SKM-1 treated with dmso at 0.1 percent for 144 hours (cell line): Measurements from ENCODE around the gene FOXD1.
"Not testable (repeated sequence)": the region's sequence is repeated elsewhere in the genome, so short reads cannot be mapped to it uniquely, and the experiment has no call there.

Experiments
- DNase-seq: peaks from one replicate; lab custom pipeline; 2025; ENCODE audit not compliant: unreplicated experiment; lab: John Stamatoyannopoulos, UW

Gene FOXD1

GRCh38 chr5:73418244-73418691 lies 30.3 kb downstream of the FOXD1 start:
- DNase-seq, result no peak

GRCh38 chr5:73417303-73418034 lies 31.1 kb downstream of the FOXD1 start:
- no peak for DNase-seq

- DNase-seq, result no peak
These were observed 33.0 kb downstream of the FOXD1 start for GRCh38 chr5:73415617-73416016.

- no peak for DNase-seq
These were observed 33.4 kb downstream of the FOXD1 start for GRCh38 chr5:73415171-73415570.

GRCh38 chr5:73412597-73412988 lies 36.0 kb downstream of the FOXD1 start:
- DNase-seq, result no peak

- no peak for DNase-seq
These were observed 36.5 kb downstream of the FOXD1 start for GRCh38 chr5:73411936-73412596.

GRCh38 chr5:73409927-73410326 lies 38.6 kb downstream of the FOXD1 start:
- not testable (repeated sequence) for DNase-seq

GRCh38 chr5:73405691-73406090 lies 42.9 kb downstream of the FOXD1 start:
- no peak for DNase-seq

- DNase-seq, result no peak
These were observed 48.8 kb downstream of the FOXD1 start for GRCh38 chr5:73399775-73400174.
